ENCODE data around the gene HCAR2. TPM values are rescaled to one million over a fixed set of nuclear protein-coding genes. Genes with fewer than 3 reads are reported as not detected.

The HCAR2 gene
- total RNA-seq, 1 experiment from 2014 or later = not detected

- no peak overlapping the region for H3K27ac Mint-ChIP-seq (ENCODE audit: unreplicated experiment)
- CTCF ChIA-PET = no interaction called here
- no peaks in the 10 kb centered on the region for H3K36me3 Mint-ChIP-seq (ENCODE audit: insufficient read depth, unreplicated experiment)
- H3K4me3 Mint-ChIP-seq (ENCODE audit: low read depth, unreplicated experiment) = no peak overlapping the region
- no TSS peak for BruUV-seq (replicated peaks)
- intact Hi-C loops (cut with micrococcal nuclease; ENCODE audit: unreplicated experiment) = no loop called here
- peaks cover 9% of the 10 kb centered on the region for H3K4me1 Mint-ChIP-seq (ENCODE audit: low read depth, unreplicated experiment)
- H3K9me3 Mint-ChIP-seq (ENCODE audit: low read depth, unreplicated experiment) = no peaks in the 10 kb centered on the region
- H3K27me3 Mint-ChIP-seq (ENCODE audit: unreplicated experiment) = no peaks in the 10 kb centered on the region
- TF ChIP-seq CTCF (IDR thresholded peaks at IDR 0.05; ENCODE audit: unreplicated experiment) = no peak
- no peak for DNase-seq
Observed at GRCh38 chr12:122672515-122672914, 30.6 kb downstream of the HCAR2 start.

GRCh38 chr12:122669397-122670070 is 33.6 kb downstream of the HCAR2 start:
- H3K4me1 Mint-ChIP-seq (ENCODE audit: low read depth, unreplicated experiment) = peaks cover 9% of the 10 kb centered on the region
- intact Hi-C loops (cut with micrococcal nuclease; ENCODE audit: unreplicated experiment) = no loop called here
- no peak for TF ChIP-seq CTCF (IDR thresholded peaks at IDR 0.05; ENCODE audit: unreplicated experiment)
- DNase-seq = no peak
- H3K27ac Mint-ChIP-seq (ENCODE audit: unreplicated experiment) = no peak overlapping the region
- H3K4me3 Mint-ChIP-seq (ENCODE audit: low read depth, unreplicated experiment) = no peak overlapping the region
- no peaks in the 10 kb centered on the region for H3K36me3 Mint-ChIP-seq (ENCODE audit: insufficient read depth, unreplicated experiment)
- CTCF ChIA-PET = interaction anchor here (0.7 to 1.0 kb wide), 3 partner anchors 9 to 276 kb away, joined by 3 read pairs; no protein-coding TSS in a partner anchor
- no peaks in the 10 kb centered on the region for H3K27me3 Mint-ChIP-seq (ENCODE audit: unreplicated experiment)
- no TSS peak for BruUV-seq (replicated peaks)
- H3K9me3 Mint-ChIP-seq (ENCODE audit: low read depth, unreplicated experiment) = no peaks in the 10 kb centered on the region

GRCh38 chr12:122668268-122668667 is 34.9 kb downstream of the HCAR2 start:
- intact Hi-C loops (cut with micrococcal nuclease; ENCODE audit: unreplicated experiment) = no loop called here
- H3K27me3 Mint-ChIP-seq (ENCODE audit: unreplicated experiment) = no peaks in the 10 kb centered on the region
- CTCF ChIA-PET = interaction anchor here (1.1 kb wide), 1 partner anchor 29 kb away, joined by 3 read pairs; no protein-coding TSS in a partner anchor
- no peak for TF ChIP-seq CTCF (IDR thresholded peaks at IDR 0.05; ENCODE audit: unreplicated experiment)
- no peaks in the 10 kb centered on the region for H3K36me3 Mint-ChIP-seq (ENCODE audit: insufficient read depth, unreplicated experiment)
- BruUV-seq (replicated peaks) = no TSS peak
- no peak overlapping the region for H3K27ac Mint-ChIP-seq (ENCODE audit: unreplicated experiment)
- no peak overlapping the region for H3K4me3 Mint-ChIP-seq (ENCODE audit: low read depth, unreplicated experiment)
- H3K4me1 Mint-ChIP-seq (ENCODE audit: low read depth, unreplicated experiment) = peaks cover 9% of the 10 kb centered on the region
- DNase-seq = no peak
- no peaks in the 10 kb centered on the region for H3K9me3 Mint-ChIP-seq (ENCODE audit: low read depth, unreplicated experiment)

GRCh38 chr12:122665759-122666158 is 37.4 kb downstream of the HCAR2 start:
- CTCF ChIA-PET = interaction anchor here (0.7 kb wide), 1 partner anchor 23 kb away, joined by 5 read pairs; no protein-coding TSS in a partner anchor
- no TSS peak for BruUV-seq (replicated peaks)

More at GRCh38 chr12:122665759-122666158, 37.4 kb downstream of the HCAR2 start:
- H3K4me1 Mint-ChIP-seq (ENCODE audit: low read depth, unreplicated experiment) = peaks cover 9% of the 10 kb centered on the region
- no peak overlapping the region for H3K4me3 Mint-ChIP-seq (ENCODE audit: low read depth, unreplicated experiment)
- H3K27ac Mint-ChIP-seq (ENCODE audit: unreplicated experiment) = no peak overlapping the region
- intact Hi-C loops (cut with micrococcal nuclease; ENCODE audit: unreplicated experiment) = no loop called here
- no peaks in the 10 kb centered on the region for H3K9me3 Mint-ChIP-seq (ENCODE audit: low read depth, unreplicated experiment)
- no peak for TF ChIP-seq CTCF (IDR thresholded peaks at IDR 0.05; ENCODE audit: unreplicated experiment)
- no peaks in the 10 kb centered on the region for H3K36me3 Mint-ChIP-seq (ENCODE audit: insufficient read depth, unreplicated experiment)
- no peaks in the 10 kb centered on the region for H3K27me3 Mint-ChIP-seq (ENCODE audit: unreplicated experiment)
- DNase-seq = no peak

All from Calu3 (cell line).